VCaP (cell line): Measurements from ENCODE around the gene PBX3.

Source experiments
- H3K27ac ChIP-seq: fragments of 450-650 bp; 2 replicates; pipeline ENCODE4 v1.5.1; 2017
- CTCF ChIP-seq: fragments of 450-650 bp; conservative IDR thresholded peaks from 2 replicates; pipeline ENCODE4 v1.5.1; 2017; ENCODE audit warnings: mild to moderate bottlenecking, moderate library complexity

PBX3 gene

GRCh38 chr9:125998837-125999503 lies 251.8 kb downstream of the PBX3 start:
- TF ChIP-seq CTCF: no peak
- no peak overlapping the region for H3K27ac ChIP-seq

GRCh38 chr9:125999504-125999881 lies 252.3 kb downstream of the PBX3 start:
- no peak overlapping the region for H3K27ac ChIP-seq
- no peak for TF ChIP-seq CTCF

GRCh38 chr9:126000256-126000655 lies 253.1 kb downstream of the PBX3 start:
- no peak overlapping the region for H3K27ac ChIP-seq
- TF ChIP-seq CTCF: no peak

GRCh38 chr9:126000731-126001580 lies 253.8 kb downstream of the PBX3 start:
- TF ChIP-seq CTCF: no peak
- no peak overlapping the region for H3K27ac ChIP-seq

- H3K27ac ChIP-seq: no peak overlapping the region
- no peak for TF ChIP-seq CTCF
Observed at GRCh38 chr9:126001581-126002225, 254.5 kb downstream of the PBX3 start.

GRCh38 chr9:126002476-126003350 lies 255.5 kb downstream of the PBX3 start:
- no peak overlapping the region for H3K27ac ChIP-seq
- TF ChIP-seq CTCF: no peak
